Measurements from ENCODE around the gene PRKCE. TPM values are rescaled to one million over a fixed set of nuclear protein-coding genes. Genes with fewer than 3 reads are reported as not detected.

The PRKCE gene
- total and polyA plus RNA-seq, 2 of the 8 experiments (the other 6 are each of a cell fraction or from before 2014, with no cell fraction given): 0.54 to 2.1 TPM

DNA sequence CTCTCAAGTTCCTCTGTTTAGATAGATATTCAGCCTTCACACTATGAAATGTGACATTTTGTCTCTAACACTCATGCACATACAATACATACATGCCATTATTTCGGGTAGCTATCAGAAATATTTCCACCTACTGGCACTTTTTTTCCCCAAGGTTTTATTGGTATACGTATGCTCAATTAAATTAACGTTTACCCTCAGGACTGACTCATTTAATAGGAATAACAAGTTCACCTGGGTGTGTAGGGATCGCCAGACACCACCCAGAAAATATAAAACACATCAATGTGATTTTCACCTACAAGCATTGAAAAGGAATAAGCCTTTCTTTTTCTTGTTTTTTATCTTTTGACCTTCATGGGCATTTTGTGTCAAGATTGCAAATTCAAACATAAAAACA, 507.2 kb downstream of the PRKCE start:
- H3K4me3 ChIP-seq (ENCODE audit: extremely low read depth in 1 of 4, insufficient read depth in 2 of 4, low read depth in 3 of 4, low read length in 4 of 4): no peak overlapping the region
- H2BK12ac ChIP-seq (ENCODE audit: low read depth, low read length): no peak overlapping the region
- H4K20me1 ChIP-seq (replicated peaks in 1 of 2; ENCODE audit: control insufficient read depth in 1 of 2, insufficient read depth in 2 of 2, low read length in 2 of 2): no peaks in the 10 kb centered on the region
- H2BK120ac ChIP-seq (replicated peaks; ENCODE audit: low read depth, low read length): no peak overlapping the region
- no peak overlapping the region for H3K56ac ChIP-seq (replicated peaks; ENCODE audit: insufficient read length, low read depth, low read length)
- H3K9me3 ChIP-seq (ENCODE audit: insufficient read depth in 2 of 2, low read depth in 1 of 2, low read length in 1 of 2): no peaks in the 10 kb centered on the region
- H4K8ac ChIP-seq (ENCODE audit: extremely low read depth, insufficient read depth, low read length): no peak overlapping the region
- H3K27ac ChIP-seq (ENCODE audit: low read depth, low read length): no peak overlapping the region
- no peak overlapping the region for H3K4me2 ChIP-seq (ENCODE audit: insufficient read depth in 1 of 2, low read depth in 2 of 2, low read length in 2 of 2)
- no peak for FAIRE-seq
- no peak overlapping the region for H2BK5ac ChIP-seq (ENCODE audit: low read depth, low read length)
- H4K91ac ChIP-seq (replicated peaks; ENCODE audit: insufficient read length, low read length): no peak overlapping the region
- no peaks in the 10 kb centered on the region for H3K79me1 ChIP-seq (ENCODE audit: low read depth, low read length)
- H3K79me2 ChIP-seq (ENCODE audit: control insufficient read depth in 1 of 2, insufficient read depth in 2 of 2, low read length in 2 of 2): no peaks in the 10 kb centered on the region
- ChIA-PET CTCF (ENCODE audit: partially characterized antibody) (no interaction called here), POLR2A (ENCODE audit: partially characterized antibody) (no interaction called here)
- no peak overlapping the region for H3K9ac ChIP-seq (replicated peaks in 1 of 4; ENCODE audit: extremely low read depth in 1 of 4, low read depth in 3 of 4, low read length in 3 of 4)
- H3K36me3 ChIP-seq (ENCODE audit: control insufficient read depth in 2 of 4, insufficient read depth in 4 of 4, low read length in 3 of 4): no peaks in the 10 kb centered on the region
- no peak overlapping the region for H4K5ac ChIP-seq (ENCODE audit: insufficient read length, low read depth, low read length)
- H3K4me1 ChIP-seq (replicated peaks in 1 of 4; ENCODE audit: control insufficient read depth in 3 of 4, insufficient read depth in 4 of 4, low read length in 3 of 4): 0 out of 7 replicates have a peak, but pooled peaks cover 0 to 2% (median 0%) of the 10 kb centered on the region in 4 experiments
- H3K14ac ChIP-seq (ENCODE audit: insufficient read length): no peak overlapping the region
- no peak overlapping the region for H2BK15ac ChIP-seq (ENCODE audit: low read length)
- TF ChIP-seq SIX5 (IDR thresholded peaks at IDR 0.05; ENCODE audit: low read depth, low read length) (no peak), CTBP2 (IDR thresholded peaks at IDR 0.05; ENCODE audit: borderline replicate concordance, insufficient read depth, insufficient read length, low read length) (no peak), SP4 (IDR thresholded peaks at IDR 0.05; ENCODE audit: low read length) (no peak), RFX5 (IDR thresholded peaks at IDR 0.05; ENCODE audit: borderline replicate concordance, low read depth, low read length) (no peak), TAF7 (optimal IDR thresholded peaks at IDR 0.05; ENCODE audit: borderline replicate concordance, low read depth, low read length) (no peak)
- H3K27me3 ChIP-seq (replicated peaks in 1 of 4; ENCODE audit: control insufficient read depth in 3 of 4, extremely low read depth in 1 of 4, insufficient read depth in 3 of 4, low read length in 3 of 4): no peaks in the 10 kb centered on the region; a peak in 2 of 7 replicates
- H2AFZ ChIP-seq (ENCODE audit: low read length): no peak overlapping the region
- H3K4ac ChIP-seq (replicated peaks; ENCODE audit: insufficient read length, low read depth, low read length): no peak overlapping the region
- H3K18ac ChIP-seq (ENCODE audit: extremely low read depth, low read length): no peak overlapping the region
- DNase-seq (ENCODE audit: low read depth in 1 of 2, low spot score in 2 of 2): no peak
- H2AK5ac ChIP-seq (ENCODE audit: low read depth, low read length): no peak overlapping the region
- no peak overlapping the region for H3K23ac ChIP-seq (ENCODE audit: insufficient read length)
- H3K23me2 ChIP-seq (ENCODE audit: low read depth, low read length): no peaks in the 10 kb centered on the region
- H2BK20ac ChIP-seq (ENCODE audit: low read length): no peak overlapping the region
- 82% methylated on average over 4 of the region's 4 CpGs; no CpG with 5 or more reads in 1 of the 2 experiments for WGBS, 2 experiments (ENCODE audit: extremely low coverage in 1 of 2, insufficient coverage in 1 of 2, insufficient read length in 1 of 2, insufficient replicate concordance in 2 of 2, low coverage in 1 of 2, low lambda C conversion rate in 2 of 2, missing lambda C conversion rate in 1 of 2)
